Stimulated activated naive CD4-positive, alpha-beta T cell treated with Interleukin-2 at 50 U/mL for 16 hours (primary cell): ENCODE measurements around the gene REXO1.

ENCODE experiments used
- DNase-seq: peaks from one replicate; lab custom pipeline; 2025; lab: John Stamatoyannopoulos, UW

The REXO1 gene

DNA sequence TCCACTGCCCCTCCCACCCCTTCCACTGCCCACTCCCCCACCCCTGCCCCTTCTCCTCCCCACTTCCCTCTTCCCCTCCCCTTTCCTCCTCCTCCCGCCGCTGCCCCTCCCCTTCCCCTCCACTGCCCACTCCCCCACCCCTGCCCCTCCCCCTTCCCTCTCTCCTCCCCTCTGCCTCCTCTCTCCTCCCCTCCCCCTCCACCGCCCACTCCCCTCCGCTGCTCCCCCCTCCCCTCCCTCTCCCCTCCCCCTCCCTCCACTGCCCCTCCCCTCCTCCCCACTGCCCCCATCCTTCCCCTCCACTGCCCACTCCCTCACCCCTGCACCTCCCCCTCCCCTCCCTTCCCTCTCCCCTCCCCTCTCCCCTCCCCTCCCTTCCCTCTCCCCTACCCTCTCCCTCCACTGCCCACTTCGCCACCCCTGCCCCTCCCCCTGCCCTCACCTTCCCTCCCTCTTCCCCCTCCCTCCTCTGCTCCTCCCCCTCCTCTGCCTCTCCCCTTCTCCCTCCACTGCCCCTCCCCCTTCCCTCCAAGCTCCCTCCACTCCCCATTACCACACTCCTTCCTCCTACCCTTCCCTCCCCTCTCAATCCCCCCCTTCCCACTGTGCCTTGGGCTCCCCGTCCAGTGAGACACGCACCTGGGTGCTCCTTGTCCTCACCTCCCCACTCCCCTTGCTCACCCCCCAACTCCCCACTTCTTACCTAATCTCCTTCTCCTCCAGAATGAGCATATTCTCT lies 58.1 kb downstream of the REXO1 start:
- DNase-seq: no peak

DNA sequence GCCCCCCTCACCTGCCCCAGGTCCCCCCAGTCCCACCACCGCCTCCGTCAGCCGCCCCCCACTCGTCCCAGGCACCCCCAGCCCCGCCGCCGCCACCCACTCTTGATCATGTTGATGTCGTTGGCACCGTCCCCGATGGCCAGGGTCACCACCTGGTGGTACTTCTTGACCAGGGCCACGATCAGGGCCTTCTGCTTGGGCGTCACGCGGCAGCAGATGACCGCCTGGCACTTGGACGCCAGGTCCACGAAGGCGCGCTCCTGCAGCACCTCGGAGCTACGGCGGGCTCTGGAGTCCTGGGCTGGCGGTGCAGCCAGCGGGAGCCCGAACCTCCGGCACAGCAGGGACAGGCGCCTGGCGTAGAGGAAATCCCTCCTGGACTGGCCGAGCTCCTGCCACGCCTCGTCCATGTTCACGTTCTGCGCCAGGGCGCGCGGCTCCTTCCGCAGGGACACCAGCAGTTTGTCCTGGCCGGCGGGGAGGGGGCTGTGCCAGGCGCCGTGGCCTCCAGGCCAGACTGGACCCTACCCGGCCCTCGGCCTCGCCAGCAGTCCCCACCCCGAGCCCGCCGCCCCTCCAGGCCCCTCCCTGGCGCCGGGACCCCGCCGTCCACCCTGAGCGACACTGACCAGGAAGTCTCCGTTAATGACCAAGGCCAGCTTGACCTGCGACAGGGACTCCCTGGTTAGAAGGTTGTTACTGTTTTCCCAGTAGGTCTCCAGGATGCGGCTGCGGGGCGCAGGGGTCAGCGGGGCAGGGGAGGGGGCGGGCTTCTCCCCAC lies 58.8 kb downstream of the REXO1 start:
- DNase-seq: no peak

DNA sequence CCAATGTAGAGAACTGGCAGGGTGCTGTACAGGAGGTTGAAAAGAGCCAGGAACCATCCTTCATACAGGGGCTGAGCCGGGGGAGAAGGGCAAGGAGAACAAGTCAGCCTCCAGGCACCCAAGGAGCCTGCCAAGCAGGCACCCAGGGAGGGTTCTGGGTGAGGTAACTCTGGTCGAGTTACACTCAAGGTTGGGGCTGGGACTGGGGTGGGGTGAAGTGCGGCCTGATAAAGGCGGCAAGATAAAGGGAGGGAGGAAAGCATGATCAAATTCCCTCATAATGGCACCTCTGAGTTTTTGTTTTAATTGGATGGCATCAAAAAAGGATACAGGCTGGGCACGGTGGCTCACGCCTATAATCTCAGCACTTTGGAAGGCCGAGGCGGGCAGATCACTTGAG lies 61.2 kb downstream of the REXO1 start:
- DNase-seq: no peak

DNA sequence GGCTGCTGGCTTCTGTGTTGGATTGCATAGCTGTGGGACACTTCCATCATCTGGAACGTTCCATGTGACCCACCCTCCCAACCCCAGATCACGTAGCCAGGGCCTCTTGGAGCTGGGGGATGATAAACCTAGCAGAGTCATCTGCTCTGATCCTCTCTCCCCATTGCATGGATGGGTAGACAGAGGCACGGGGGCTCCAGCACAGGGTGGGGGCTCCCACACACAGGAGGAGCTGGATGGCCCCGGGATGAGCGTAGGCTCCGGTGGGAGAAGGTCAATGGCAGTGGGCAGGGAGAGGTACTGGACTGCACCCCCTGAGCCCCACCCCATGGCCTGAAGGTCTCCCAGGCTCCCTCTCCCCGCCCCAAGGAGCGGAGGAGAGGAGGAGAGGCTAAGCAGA lies 61.6 kb downstream of the REXO1 start:
- no peak for DNase-seq

DNA sequence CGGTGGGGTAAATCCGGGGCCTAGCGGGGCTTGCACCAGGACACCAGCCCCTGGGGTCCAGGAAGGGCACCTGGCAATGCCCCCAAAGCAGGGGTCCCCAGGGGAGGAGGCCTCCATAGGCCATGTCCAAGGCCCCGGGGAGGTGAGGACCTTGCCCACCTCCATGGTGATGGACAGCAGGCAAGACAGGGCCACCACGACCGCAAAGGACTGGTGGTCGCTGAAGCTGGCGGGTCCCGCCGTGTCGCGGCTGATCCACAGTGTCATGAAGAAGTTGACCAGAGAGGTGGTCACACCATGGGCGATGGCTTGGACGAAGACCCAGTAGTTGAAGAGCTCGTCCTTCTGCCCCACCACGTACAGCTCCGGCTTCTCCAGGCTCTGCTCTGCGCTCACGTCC lies 63.0 kb downstream of the REXO1 start:
- no peak for DNase-seq

DNA sequence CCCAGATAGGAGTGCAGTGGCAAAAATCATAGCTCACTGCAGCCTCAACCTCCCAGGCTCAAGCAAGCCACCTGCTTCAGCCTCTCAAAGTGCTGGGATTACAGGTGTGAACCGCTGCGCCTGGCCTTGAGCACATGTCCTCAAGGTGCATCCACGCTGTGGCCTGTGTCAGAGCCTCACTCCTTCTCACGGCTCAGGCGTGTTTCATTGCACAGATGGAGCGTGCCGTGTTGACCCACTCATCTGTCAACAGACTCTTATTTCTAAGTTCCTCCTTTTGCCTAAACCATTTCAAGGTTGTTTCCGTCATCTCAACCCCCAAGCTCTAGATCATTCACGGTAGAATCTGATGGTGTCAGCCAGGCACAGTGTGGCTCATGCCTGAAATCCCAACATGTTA lies 64.4 kb downstream of the REXO1 start:
- DNase-seq: no peak

DNA sequence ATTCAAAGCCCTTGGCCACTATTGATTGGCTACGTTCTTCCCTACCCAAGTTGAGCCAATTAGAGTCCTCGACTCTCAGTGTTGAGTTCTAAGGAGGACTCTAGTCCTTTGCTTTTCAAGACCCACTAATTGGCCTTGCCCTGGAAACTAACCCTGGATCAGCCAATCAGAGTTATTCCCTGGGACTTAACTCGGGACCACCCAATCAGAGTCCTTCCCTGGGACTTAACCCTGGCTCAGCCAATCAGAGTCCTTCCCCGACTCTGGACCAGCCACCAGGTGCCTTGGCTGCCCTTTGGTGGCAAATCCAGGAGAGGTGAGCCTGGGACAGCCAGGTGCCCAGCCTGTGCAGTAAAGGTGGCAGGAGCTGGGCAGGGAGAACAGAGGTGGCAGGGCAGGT lies 64.9 kb downstream of the REXO1 start:
- no peak for DNase-seq

DNA sequence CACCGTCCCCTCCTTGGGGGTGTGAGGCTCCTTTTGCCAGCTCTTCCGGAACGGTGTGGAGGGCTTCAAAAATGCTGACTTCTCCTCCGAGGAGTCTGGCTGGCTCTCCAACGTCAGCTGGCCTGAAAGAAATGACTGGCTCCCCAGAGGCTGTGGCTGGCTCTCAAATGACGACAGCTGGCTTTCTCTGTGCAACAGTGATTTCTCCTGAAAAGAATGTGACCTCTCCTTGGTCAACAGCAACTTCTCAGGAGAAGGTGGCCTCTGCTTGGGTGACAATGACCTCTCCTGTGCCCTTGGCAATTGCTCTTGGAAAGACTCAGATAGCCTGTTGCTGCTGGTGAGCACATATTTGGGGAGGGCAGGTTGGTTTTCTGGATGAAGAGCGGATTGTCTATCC lies 65.8 kb downstream of the REXO1 start:
- DNase-seq: no peak

DNA sequence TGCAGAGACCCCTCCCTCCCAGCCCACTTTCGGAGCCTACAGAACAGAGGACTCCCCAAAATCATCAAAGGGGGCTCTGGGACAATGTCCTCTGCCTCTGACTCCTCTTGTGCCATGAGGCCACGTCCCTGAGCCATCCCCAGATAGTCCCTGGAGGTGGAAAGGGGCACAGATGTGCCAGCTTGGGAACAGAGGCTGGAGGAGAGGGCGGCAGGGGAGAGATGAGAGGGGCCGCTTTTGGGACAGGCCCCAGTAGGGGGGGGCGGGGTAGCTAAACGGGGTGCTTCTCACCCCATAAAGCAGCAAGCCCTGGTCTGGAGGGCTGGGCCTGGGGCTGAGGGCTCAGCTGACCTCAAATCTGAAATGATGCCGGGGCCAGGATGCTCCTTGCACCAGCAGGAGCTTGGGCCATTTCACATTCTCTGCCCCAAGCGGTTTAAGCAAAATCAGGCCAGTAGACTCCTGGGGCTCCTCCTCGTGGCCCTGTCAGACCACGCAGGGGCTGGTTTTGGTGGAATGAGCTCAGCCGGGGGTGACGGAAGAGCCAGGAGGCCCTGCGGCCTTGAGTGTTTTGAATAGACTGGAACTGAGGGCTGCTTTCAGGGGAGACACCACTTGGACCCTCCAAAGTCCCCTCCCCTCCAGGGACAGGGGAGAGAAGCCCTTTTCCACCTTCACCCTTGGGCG lies 67.9 kb downstream of the REXO1 start:
- DNase-seq: no peak

DNA sequence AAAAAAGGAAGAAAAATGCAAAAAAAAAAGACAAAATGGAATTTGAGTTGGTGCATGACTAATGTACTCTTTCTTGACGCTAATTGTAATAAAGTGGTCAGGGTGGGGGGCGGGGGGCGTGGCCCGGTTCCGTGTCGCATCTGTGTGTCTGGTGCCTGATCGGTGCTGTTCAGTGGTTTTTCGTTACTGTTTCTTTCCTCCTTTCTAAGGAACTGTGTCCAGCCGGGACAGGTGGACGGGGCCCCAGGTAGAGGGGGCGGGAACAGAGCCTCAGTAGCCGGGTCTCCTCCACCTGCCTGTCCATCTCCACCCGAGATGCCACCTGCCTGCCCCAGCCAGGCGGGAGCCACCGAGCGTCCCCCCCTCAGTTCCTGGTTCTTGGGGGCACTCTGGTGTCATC lies 68.7 kb downstream of the REXO1 start:
- DNase-seq: no peak

DNA sequence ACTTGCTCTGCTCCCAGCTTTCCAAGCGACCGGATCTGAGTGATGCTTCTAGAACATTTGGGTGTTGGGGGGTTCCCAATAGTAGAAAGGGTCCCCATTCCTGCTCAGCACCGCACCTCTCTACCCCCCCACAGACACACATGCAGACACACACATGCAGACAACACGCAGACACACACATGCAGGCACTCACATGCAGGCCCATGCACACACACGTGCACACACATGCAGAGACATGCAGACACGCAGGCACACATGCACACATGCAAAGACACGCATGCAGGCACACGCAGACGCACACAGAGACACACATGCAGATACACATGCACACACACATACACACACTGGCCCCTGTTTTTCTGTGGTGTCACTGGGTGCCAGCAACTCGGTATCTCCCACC lies 71.1 kb downstream of the REXO1 start:
- no peak for DNase-seq

DNA sequence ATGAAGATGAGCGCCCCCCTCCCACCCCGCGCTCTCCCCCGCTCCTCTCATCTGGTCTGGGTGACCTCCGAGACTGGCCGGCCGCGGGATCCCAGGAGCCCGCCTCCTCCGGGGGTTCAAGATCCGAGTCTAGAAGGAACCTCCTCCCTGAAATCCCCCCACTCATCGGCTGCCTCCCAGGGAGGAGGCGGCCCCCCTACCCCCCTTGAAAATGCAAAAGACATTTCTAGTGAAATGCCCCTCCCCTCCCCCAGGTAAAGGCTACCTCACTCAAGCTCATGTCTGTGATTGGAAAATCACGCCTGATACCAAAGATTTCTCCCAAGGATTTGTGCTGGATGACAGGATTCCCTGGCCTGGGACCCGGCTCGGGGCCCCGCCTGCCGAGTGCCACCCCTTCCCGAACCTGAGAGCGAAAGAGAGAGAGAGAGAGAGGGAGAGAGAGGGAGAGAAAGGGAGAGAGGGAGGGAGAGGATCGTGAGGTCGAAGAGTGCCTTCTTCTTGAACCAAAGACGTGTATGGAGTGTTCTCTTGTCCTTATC lies 71.6 kb downstream of the REXO1 start:
- DNase-seq: no peak

DNA sequence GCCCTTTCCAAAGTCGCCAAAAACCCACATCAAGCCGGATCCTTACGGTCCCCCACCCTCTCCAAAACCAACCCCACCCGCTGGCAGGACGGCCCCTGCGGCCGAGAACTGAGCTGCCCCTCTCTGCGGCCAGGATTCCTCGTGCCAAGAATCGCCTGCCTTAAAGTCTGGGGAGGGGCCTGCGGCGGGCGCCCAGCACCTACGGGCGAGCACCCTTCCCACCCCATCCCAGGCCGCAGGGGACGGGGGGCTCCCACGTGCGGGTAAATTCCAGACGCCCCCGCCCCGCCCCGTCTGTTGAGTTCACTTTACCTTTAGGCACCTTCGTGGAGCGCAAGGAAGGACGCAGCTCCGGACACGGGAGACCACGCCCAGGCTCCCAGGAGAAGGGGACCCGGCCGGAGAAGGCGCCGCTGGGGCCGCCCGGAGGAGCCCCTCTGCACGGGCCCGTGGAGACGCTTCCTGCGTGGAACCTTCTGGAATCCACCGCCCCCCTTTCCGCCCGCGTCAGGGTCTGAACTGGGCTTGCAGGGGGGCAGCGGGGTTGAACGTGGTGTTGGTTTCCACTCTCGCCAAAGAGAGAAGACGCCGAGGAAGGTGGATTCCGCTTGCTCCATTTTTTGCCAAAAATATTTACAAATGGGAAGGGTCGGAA lies 72.2 kb downstream of the REXO1 start:
- no peak for DNase-seq

DNA sequence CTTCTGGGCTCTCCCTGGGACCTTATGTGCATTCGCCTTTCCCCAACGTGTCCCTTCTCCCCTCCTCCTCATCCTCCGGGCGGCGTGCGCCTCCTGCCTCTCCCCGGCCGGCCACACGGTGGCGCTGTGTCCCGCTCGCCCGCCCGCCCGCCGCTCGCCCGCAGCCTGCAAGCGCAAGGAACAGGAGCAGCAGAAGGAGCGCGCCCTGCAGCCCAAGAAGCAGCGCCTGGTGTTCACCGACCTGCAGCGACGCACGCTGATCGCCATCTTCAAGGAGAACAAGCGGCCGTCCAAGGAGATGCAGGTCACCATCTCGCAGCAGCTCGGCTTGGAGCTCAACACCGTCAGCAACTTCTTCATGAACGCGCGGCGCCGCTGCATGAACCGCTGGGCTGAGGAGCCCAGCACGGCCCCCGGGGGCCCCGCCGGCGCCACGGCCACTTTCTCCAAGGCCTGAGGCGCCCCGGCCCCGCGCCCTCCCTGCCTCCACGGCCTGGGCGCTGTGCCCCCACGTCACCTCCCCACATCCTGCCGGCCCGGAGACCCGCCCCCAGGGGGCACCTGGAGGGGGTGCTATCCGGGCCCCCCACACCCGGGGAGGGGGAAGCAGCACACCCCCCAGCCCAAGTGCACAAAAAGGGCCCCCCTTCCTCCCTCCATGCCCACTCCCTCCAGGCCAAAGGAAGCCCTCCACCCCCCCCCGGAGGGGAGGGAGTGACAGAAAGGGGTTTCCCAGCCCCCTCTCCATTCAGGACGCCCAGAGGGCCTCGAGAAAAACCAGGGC lies 73.1 kb downstream of the REXO1 start:
- DNase-seq: no peak

DNA sequence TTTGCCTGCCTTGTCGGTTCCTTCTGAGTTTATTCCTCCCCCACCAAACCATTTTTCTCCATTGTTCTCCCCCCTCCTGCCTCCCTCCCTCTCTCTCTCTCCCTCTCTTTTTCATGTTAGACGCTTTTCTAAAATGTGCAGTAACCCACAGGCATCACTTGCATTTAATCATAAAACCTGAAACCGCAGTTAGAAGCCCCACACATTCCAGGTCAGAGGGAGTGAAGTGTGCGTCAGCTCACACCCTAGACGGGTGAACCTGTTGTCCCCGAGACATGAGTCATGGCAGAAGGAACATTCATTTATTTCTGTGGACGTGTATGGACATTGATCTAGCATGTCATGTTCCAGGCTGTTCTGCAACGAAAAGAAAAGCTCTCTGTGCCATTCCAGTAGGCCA lies 75.1 kb downstream of the REXO1 start:
- no peak for DNase-seq

DNA sequence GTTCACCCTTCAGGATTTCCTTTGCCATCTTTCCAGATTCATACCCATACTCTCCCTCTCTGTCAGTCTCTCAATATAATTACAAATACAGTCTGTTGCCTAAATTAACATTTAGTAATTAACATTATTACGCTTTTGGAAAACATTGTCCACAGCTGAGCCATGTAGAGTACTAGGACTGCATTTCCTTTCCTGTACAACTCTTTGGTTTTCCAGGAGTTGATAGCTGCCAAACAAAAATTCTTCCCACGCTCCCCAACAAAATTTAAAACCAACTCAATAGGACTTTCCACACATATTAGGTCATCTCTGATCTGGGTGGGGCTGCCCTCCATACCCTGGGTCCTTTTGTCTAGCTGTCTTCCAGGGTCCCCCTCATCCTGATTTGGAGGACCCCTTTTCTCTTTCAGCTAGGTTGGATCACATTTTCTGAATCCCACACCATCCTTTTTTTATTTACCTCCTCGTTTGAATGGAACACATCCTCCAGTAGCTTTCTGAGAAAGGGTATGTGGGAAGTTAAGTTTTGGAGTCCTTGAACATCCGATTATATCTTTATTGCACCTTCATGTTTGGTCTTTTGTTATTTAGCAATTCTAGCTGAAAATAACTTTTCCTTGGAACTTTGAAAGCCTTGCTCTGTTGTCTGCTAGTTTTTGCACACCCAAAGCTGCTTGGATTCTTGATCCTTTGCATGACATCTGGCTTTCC lies 77.3 kb downstream of the REXO1 start:
- DNase-seq: no peak

DNA sequence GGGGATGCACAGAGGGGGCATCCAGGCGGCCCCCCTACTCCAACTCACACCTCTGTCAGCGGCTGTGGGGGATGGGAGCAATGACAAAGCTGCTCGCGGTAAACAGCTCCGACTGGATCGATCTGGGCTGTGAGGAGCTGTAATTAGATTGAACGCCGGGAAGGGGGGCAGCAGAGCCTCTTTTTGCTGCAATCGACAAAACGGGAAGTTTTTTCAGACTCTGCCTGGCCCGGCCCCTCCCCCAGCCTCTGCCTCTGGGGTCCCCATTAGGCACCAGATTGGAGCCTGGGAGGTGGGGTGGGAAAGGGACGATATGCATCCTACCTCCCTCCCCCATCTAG lies 78.7 kb downstream of the REXO1 start:
- no peak for DNase-seq

DNA sequence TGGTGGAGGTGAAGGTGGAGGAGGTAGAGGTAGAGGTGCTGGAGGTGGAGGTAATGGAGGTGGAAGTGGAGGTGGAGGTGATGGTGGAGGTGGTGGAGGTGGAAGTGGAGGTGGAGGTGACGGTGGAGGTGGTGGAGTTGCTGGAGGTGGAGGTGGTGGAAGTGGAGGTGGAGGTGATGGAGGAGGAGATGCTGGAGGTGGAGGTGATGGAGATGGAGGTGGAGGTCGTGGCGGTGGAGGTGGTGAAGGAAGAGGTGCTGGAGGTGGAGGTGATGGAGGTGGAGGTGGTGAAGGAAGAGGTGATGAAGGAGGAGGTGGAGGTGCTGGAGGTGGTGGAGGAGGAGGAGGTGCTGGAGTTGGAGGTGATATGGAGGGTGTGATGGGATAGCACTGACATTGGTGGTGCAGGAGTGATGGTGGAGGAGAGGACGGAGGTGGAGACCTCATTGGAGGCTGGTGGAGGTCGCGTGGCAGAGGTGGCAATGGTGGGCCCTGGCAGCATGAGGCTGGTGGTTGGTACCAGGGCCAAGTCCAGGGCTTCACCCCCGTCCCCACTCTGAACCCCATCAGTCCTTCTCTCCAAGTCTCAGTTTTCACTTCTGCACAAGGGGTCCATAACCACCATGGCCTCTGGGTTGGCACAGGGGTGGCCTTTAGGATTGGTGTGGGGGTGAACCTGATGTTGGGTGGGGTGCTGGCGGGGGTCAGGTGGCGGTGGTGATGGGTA lies 79.2 kb downstream of the REXO1 start:
- DNase-seq: no peak

DNA sequence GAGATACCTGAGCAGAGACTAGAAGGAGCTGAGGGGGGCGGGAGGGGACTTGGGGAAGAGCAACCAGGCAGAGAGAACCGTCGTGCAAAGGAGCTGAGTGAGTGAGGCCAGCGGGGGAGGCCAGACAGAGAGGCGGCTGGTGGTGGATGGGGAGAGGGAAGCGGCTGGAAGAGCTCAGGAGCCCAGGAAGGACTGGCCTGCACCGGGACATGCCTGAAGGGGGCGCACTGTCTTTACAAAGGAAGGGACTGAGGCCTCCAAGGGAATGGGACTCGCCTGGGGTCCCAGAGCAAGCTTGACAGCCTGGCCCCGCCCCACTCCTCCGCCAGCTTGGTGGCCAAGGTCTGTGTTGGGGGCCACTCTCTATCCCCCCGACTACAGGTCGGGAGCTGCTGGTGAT lies 80.0 kb downstream of the REXO1 start:
- no peak for DNase-seq

DNA sequence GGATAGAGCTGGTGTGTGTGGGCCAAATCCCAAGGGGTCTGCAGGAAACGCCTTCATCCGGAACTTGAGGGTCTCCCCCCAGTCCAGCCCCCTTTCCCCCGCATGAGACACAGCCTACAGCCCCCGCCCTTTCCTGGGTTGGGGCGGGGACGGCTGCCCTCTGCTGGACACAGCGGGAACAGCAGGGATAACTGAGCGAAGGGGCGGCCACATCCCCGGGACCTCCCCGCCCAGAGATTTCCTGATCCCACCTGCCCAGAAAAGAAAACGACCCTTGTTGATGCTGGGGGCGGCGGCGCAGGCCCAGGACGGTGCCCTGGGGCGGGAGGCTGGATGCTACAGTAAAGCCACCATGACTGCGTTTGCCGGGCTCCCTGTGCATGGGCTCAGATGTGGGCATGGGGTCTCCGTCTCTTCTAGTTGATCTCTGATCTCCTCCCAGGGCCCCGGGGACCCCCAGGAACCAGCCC lies 80.8 kb downstream of the REXO1 start:
- peak; percentile 22 for DNase-seq
